ENCODE data around the gene OSCAR.

OSCAR gene, protein sequence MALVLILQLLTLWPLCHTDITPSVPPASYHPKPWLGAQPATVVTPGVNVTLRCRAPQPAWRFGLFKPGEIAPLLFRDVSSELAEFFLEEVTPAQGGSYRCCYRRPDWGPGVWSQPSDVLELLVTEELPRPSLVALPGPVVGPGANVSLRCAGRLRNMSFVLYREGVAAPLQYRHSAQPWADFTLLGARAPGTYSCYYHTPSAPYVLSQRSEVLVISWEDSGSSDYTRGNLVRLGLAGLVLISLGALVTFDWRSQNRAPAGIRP

DNA sequence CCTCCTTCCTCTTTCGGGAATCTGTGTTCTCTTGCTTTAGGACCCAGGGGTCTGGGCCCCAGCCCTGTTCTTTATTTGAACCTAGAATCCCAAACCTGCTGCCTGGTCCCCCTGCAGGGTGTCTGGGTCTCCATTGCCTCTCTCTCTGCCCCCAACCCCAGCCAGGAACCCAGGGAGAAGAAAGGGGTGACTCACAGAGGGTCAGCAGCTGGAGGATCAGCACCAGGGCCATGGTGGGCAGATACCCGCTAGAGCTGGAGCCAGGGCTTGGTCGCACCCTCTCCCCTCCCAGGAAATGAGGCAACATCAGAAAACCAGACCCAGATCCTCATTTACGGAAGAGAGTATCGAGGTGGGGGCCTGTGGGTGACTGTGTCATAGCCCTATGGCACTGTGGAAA, at the start of gene OSCAR:
Gene OSCAR, minus strand, starts transcription at position 243 of the 400 bp plus-strand sequence. Its CDS starts 11 bp downstream, at position 232.
- no peak for DNase-seq

DNA sequence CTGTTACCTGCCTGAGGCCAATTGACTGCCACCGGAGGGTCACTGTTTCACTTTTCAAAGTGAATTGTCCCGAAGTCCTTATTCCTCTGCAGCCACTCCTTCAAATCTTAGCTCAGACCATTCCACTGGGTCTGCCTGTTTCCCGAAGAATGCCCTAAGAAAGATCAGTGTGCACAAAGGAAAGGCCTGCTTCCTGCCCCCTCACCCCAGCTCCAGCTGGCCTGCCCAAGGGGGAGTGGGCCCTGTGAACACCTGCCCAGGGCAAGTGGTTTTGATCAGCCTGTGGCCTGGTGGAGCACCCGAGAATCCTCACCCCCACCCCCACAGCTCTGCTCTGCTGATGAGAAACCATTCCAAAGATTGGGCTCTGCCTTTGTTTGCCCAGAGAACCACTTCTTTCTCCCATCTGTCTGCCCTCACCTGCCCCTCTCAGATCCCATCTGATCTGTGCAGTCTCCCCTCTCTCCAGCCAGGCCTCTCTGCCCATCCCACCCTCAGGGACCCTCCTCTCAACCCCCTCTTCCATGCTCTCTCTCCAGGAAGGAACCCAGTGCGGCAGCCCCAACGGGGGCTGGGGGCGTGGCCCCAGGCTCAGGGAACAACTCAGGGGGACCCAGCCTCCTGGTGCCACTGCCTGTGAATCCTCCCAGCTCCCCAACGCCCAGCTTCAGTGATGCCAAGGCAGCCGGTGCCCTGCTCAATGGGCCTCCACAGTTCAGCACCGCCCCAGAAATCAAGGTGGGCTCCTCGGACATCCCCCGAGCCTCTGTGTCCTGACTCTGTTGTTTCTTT, 48.6 kb upstream of the OSCAR start:
- no peak for DNase-seq

DNA sequence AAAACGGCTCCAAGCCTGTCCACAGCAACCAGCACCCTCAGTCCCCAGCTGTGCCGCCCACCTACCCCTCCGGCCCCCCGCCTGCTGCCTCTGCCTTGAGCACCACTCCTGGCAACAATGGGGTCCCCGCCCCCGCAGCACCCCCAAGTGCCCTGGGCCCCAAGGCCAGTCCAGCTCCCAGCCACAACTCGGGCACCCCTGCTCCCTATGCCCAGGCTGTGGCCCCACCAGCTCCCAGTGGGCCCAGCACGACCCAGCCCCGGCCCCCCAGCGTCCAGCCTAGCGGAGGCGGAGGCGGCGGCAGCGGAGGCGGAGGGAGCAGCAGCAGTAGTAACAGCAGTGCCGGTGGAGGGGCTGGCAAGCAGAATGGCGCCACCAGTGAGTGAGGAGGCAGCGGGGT, 47.6 kb upstream of the OSCAR start:
- DNase-seq: no peak

DNA sequence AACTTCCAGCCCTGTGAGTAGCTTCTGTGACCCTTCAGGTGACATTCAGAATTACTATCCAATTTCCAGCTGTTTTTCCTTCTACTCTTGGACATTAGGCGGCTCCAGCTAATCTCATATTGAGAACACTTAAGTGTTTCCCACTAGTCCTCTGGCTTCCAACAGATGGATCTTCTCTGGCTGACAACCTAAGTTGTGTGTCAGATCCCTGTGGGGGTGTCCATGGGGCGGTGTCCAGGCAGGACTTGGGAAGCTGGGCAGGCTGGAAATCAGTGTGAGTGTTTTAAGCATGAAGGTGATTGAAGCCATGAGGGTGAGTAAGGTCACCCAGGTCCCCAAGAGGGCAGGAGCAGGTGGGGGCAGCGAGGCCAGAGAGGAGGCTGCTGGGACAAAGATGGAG, 47.1 kb upstream of the OSCAR start:
- DNase-seq: no peak

DNA sequence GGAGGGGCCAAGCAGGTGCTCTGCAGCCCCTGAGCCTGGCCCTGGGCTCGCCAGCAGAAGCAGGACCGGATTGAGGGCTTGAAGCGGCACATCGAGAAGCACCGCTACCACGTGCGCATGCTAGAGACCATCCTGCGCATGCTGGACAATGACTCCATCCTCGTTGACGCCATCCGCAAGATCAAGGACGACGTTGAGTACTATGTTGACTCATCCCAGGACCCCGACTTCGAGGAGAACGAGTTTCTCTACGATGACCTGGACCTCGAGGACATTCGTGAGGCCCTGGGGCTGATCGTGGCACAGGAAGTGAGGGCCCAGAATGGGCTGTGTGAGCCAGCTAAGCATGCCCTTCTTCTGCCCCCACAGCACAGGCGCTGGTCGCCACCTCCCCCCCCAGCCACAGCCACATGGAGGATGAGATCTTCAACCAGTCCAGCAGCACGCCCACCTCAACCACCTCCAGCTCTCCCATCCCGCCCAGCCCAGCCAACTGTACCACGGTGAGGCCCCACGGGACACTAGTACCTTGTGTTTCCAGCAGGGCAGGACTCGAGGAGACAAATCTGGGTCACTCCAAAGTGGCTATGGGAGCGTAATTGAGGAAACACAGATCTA, 45.0 kb upstream of the OSCAR start:
- no peak for DNase-seq

DNA sequence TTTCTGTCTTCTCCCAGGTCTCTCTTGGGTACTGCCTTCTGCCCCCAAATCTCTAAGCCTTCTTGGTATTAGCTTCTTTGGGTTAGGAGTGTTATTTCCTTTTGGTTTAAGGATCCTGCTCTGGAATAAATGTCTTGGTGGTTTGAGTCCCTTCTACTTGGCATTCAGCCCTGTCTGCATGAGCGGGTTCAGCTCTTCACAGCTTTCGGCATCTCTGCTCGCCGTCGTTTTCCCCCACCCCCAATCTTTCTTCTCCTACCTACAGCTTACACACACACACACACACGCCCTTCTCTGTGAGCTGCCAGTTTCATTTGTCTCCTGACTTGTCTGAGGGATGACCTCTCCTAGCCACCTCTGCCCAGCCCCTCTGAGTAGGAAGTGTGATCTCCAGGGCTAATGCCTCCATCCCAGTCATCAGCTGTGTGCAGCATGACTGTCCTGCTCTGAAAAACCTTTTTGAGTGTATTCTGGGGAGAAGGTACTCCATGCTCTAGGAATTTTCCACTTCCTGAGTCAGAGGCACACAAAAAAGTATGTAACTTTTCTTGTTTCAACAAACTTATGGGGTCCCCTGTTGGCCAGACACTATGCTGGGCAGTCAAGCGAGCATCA, 41.7 kb upstream of the OSCAR start:
- DNase-seq: no peak

DNA sequence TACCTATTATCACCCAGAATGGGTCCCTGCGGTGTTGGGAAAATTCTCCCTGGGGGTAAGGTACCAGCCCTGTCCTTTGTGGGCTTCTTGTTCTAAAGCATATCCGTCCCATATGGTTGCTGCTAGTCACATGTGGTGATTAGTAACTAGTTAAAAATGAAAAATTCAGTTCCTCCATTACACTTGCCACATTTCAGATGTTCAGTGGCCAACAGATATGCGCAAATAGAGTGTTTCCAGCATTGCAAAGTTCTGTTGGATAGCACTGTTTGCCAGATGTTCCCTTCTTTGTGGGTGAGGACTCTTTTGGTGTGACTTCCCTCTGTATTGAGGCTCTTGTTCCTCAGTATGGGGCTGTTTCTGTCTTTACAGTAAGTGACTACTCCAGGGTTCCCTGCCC, 40.8 kb upstream of the OSCAR start:
- DNase-seq: no peak

DNA sequence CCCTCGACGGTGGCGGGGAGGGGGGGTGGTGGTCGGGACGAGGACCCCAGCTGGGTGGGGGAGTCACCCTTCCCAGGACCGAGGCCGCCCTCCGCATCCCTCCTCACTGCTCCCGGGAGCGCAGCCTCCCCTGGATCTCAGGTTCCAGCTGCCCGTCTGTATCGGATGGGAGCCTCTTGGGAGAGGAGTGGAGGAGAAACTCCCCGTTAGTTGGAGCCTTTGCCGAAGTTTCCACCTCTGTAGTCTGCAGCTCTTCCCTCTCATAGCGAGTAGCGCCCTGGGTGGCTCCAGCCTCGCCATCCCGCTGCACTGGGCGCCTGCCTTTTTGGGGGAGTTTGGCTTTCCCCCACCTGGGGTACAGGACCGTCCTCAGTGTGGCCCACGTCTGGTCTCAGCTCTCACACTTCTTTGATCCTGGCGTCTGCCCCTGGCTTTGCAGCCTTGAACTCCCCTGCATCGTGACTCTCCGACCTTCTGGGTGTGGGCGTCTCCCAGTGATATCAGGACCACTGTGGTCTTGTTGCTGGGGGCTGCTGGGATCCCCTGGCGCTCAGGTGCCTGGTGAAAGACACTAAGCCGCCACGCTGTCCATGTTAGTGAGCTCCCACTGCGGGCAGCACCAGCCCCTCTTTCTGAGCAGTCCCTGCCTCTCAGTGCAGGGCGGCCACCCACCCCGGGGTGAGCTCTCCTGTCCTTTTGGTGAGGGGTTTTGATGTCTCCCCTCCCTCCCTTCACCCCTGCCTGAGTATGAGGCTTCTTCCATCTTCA, 38.1 kb upstream of the OSCAR start:
- DNase-seq: peak; percentile 16

DNA sequence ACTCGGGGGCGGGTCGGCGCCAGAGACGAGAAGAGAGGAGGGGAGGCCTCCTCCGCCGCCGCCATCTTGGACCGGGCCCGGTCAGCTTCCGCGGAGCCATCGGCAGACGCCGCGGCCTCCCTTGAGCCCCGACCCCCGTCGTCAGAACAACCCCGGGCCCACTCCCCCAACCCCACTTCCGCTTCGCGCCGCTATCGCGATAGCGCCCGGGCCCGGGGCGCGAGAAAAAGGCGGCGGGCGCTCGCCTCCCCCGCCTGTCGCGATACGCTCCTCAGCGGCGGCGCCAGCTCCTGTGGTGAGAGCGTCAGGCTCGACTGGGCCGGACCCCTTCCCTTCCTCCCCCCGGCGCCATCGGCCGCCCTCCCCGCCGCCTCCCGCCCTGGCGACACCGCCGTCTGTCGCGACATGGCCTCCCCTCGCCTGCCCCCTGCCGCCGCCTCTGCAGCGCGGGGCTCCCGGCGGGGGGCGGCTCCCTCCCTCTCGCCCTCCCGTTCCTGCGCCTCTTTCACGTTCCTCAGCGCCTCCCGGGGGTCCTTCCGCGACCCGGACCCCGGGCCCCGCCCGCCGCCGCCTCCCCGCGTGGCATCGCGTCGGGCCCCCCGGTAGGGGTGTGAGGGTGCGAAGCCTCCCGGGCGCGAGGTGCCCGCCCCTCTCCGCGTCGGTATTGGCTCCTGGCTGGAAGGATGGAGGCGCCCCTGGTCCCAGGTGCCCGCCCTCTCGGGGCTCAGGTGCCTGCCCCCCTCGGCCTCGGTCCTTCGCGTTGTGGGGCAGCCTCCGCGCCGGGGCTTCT, 37.3 kb upstream of the OSCAR start, which contains the start of gene CNOT3:
Gene CNOT3, plus strand, starts transcription at position 64 of the 790 bp plus-strand sequence. CDS start 5,217 bp downstream, outside the sequence.
- DNase-seq: peak; percentile 46

DNA sequence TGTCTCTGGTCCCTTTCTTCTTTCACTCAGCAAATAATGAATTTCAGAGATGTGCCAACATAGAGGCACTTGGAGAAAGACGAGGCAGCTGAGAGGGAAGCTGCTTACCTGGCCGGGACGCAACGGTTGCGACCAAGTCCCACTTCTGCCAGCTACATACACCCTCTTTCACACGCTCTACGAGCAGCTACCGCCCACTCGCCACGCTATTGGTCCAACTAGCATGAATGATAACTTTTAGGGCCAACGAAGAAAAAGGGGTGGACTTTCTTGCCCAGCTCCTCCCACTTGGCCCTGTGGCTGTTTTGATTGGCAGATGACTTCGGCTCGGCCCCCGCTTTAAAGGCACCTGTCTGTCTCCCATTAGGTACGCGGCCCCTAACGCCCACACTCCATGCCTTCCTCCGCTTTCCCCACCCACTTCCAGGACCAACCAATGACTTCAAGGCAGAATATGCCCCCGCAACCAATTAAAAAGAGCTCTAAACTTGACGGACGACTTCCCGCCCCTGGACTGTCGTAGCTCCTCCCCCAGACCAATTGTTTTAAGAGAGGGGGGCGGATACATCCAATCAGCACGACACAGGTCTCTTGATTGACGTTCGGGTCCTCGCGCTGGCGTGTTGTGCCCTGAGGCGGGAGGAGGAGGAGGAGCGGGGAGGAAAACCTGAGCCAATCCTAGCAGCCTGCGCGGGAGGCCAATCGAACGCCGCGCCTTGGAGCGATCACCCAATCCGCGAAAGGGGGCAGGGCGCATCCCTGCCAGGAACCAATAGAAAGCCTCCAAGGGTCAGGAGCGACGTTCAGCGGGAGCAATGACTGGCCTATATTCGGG, 36.5 kb upstream of the OSCAR start:
- DNase-seq: peak; percentile 100

DNA sequence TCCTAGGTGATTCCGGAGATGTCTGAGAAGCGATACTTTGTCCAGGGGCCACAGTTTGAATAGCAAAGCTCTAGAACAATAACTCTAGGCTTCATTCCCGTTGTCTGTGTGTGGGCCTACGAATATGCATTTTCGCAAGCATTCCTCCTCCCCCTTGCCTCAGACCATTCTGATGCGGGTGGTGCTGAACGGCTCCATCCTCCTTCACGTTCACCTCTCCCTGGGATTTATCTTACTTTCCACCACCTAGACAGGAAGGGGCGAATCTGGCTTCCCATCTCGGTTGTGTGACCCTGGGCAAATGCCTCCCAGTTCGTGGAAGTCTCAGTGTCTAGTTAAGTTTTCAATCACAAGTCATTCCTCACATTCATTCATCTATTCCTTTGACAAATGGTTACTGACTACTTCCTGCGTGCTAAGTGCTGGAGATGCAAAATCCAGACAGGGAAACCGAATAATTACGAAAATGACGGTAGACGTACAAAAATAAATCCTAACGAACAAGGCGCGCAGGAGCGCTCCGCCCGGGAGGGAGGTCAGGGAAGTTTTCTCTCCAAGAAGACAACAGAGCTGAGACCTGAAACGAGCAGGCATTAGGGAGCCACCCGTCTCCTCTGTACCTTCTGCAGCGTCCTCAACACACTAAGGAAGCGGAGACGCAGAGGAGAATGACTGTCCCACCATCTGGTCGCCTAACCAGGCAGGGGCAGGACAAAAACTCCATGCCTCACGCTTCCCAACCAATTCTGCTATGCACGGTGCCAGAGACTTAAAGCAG, 35.7 kb upstream of the OSCAR start:
- DNase-seq: no peak

DNA sequence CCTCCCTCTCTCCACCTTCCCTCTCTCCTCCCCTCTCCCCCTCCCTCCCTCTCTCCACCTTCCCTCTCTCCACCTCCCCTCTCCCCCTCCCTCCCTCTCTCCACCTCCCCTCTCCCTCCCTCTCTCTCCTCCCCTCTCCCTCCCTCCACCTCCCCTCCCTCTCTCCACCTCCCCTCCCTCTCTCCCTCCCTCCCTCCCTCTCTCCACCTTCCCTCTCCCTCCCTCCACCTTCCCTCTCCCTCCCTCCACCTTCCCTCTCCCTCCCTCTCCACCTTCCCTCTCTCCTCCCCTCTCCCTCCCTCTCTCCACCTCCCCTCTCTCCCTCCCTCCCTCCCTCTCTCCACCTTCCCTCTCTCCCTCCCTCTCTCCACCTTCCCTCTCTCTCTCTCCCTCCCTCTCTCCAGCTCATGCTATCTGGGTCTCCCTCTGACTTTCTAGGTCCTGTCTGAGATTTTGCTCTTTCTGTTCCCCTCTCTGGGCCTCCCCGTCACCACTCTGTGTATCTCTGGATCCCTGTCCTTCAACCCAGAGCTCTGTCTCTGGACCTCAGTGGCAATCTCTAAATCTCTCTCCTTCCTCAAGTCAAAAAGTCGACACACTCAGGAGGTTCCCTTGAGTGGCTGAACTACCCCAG, 33.5 kb upstream of the OSCAR start:
- no peak for DNase-seq

DNA sequence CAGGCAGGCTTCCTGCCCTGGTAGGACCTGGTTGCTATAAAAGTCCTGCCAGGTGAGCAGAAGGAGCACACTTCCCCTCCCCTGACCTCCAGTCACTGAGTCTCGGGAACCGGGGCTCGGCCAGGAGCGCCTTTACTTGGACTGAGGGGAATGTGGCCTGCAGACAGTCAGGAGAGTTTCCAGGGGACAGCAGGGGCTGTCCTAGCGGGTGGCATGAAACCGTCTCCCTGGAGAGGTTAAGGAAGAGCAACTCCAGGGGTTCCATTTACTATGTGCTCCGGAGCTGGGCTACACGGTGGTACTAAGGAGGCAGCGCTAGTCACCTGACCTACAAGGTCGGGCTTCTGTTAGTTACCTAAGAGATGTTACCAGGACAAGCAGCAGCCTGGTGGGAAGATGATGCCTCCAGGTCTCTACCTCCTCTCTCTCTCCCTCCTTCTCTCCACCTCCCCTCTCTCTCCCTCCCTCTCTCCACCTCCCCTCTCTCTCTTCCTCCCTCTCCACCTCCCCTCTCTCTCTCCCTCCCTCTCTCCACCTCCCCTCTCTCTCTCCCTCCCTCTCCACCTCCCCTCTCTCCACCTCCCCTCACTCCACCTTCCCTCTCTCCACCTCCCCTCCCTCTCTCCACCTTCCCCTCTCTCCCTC, 32.8 kb upstream of the OSCAR start:
- DNase-seq: no peak

DNA sequence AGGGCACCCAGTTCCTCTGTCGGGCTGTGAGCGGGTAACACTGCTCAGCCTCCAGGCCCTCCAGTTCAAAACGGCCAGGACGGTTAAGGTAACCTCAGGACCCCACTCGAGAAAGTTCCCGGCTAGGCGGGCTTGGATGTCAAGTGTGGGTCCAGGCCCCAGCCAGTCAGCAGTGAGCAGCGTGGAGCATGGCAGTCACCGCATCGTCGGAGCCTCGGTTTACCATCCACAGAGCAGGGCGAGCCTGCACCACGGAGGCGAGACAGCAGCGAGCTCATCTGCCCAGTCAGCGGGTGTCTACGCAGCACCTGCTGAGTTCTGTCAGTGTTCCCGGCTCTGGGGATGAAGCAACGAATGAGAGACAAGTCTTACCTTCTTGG, 29.0 kb upstream of the OSCAR start:
- no peak for DNase-seq

DNA sequence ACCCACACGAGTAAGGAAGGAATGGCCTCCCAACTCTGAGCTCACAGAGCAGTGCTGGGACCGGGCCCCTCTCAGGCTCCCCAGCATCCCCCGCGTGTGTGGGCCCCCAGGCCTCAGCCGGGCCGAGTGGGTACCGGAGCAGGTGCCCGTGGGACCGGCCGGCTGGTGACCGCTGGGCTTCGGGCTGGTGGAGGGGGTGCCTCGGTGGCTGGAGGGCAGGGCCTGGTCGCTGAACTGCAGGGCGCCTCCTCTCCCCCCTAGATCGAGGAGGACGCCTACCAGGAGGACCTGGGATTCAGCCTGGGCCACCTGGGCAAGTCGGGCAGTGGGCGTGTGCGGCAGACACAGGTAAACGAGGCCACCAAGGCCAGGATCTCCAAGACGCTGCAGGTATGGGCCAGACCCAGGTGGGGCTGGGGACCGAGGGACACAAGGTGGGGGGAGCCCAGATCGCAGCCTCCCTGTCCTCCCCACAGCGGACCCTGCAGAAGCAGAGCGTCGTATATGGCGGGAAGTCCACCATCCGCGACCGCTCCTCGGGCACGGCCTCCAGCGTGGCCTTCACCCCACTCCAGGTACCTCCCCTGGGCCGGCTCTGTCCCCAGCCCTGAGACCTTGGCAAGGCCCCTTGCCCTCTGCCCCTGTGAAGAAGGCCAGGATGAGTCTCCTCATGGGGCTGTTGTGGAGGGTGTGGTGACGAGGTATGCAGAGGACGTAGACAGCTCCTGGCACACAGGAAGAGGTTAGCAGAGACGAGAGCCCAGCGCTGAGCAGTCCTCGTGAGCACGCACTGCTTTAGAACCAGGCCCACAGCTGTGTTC, 28.4 kb upstream of the OSCAR start:
- no peak for DNase-seq

DNA sequence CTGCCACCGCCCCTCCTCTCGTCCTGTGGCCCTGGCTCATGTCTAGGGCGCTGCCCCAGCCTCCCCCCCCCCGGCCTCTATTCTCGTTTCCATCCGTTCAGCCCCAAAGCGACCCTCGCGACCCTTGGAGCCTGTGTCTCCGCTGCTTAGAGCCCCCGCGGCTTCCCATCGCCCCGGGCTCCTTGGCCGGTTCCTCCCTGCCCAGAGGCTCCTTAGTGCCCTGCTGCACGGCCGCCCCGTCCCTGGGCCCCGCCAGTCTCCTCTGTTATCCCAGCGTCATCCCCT, 27.8 kb upstream of the OSCAR start:
- DNase-seq: no peak

DNA sequence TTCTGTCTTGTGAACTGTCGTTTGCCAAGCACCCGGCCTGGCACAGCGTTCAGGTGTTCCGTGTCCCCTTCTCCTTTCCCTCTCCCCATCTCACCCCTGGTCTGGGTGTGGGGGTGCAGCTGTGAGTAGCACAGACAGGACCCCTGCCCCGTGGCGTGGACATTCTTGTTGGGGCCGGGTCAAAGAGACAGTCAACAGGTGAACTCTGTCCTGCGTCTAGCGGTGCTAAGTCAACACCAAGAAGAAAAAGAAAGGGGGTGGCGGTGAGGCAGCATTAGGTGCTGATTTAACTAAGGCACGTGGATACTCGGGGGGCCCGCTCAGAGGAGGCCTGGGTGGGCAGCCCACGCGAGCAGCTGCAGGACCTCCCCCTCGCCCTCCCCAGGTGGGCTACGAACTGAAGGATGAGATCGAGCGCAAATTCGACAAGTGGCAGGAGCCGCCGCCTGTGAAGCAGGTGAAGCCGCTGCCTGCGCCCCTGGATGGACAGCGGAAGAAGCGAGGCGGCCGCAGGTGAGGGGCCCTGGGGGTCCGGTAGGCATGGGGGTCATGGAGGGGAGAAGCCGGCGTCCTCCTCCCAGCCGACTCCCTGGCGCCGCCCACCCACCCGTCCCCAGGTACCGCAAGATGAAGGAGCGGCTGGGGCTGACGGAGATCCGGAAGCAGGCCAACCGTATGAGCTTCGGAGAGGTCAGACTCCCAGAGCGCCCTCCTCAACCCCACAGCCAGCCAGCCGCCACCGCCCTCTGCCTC, 27.3 kb upstream of the OSCAR start:
- DNase-seq: no peak

DNA sequence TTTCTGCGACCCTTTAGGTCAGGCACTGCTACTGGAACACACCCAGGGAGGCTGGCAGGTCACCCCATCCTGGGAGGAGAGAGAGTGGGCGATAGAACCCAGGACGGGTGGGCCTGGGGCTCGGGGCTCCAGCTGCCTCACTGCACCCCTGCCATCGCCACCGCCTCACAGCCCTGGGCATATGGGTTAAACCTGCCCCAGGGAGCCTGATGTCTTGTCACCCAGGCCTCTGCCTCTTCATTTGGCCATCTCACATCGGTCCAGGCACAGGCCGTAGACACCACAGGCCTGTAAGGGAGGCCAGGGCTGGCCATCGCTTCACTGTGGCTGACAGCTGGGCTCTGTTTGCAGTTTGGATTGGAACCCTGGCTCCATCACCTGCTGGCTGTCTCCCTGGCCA, 25.1 kb upstream of the OSCAR start:
- no peak for DNase-seq

Measured in activated CD4-positive, alpha-beta T cell treated with anti-CD3 and anti-CD28 coated beads, Interleukin-2, Interleukin-6, amounts not matched to agents 100 ng/mL and 50 ng/mL, durations not matched to agents 16 hours and 8 hours (primary cell).